Iris pigment epithelial cell (primary cell): ENCODE results near the gene TPP2.

Experiments used
- DNase-seq: peaks from one replicate; pipeline ENCODE4 v3.0.0-alpha.2; 2011; ENCODE audit warnings: low read depth

The TPP2 gene

GRCh38 chr13:102694937-102695336 is 98.2 kb downstream of the TPP2 start, which contains the start of gene METTL21C:
Gene METTL21C, minus strand, starts transcription at chr13:102695044. Its CDS starts 546 bp downstream, at chr13:102694498.
- no peak for DNase-seq

- no peak for DNase-seq
These were observed 99.7 kb downstream of the TPP2 start for GRCh38 chr13:102696465-102696864.

- DNase-seq: no peak
These were observed 100.5 kb downstream of the TPP2 start for GRCh38 chr13:102697264-102697663.

GRCh38 chr13:102697929-102698648 is 101.3 kb downstream of the TPP2 start:
- no peak for DNase-seq

GRCh38 chr13:102698649-102698980 is 101.8 kb downstream of the TPP2 start:
- no peak for DNase-seq

- DNase-seq: no peak
These were observed 102.7 kb downstream of the TPP2 start for GRCh38 chr13:102699504-102699903.

- no peak for DNase-seq
These were observed 103.6 kb downstream of the TPP2 start for GRCh38 chr13:102700088-102701031.

- no peak for DNase-seq
These were observed 104.5 kb downstream of the TPP2 start for GRCh38 chr13:102701331-102701730.

- DNase-seq: peak; percentile 32
These were observed 106.4 kb downstream of the TPP2 start for GRCh38 chr13:102702965-102703725.

- no peak for DNase-seq
These were observed 106.9 kb downstream of the TPP2 start for GRCh38 chr13:102703726-102704035.

- DNase-seq: no peak
These were observed 107.7 kb downstream of the TPP2 start for GRCh38 chr13:102704238-102705058.

- peak; percentile 88 for DNase-seq
These were observed 110.7 kb downstream of the TPP2 start for GRCh38 chr13:102707467-102707866.

GRCh38 chr13:102708211-102708610 is 111.4 kb downstream of the TPP2 start:
- DNase-seq: no peak

GRCh38 chr13:102708991-102709390 is 112.2 kb downstream of the TPP2 start:
- no peak for DNase-seq

- DNase-seq: no peak
These were observed 112.8 kb downstream of the TPP2 start for GRCh38 chr13:102709536-102709935.

- DNase-seq: no peak
These were observed 113.5 kb downstream of the TPP2 start for GRCh38 chr13:102710261-102710679.

GRCh38 chr13:102715447-102715846 is 118.7 kb downstream of the TPP2 start:
- no peak for DNase-seq

- DNase-seq: no peak
These were observed 122.0 kb downstream of the TPP2 start for GRCh38 chr13:102718746-102719145.

- peak; percentile 55 for DNase-seq
These were observed 125.0 kb downstream of the TPP2 start for GRCh38 chr13:102721800-102722231.

GRCh38 chr13:102724923-102725322 is 128.1 kb downstream of the TPP2 start:
- DNase-seq: peak; percentile 70

GRCh38 chr13:102726430-102726829 is 129.6 kb downstream of the TPP2 start:
- no peak for DNase-seq
